NB4 (cell line): Measurements from ENCODE around the gene PTPN9.
"Not testable (repeated sequence)": the region's sequence is repeated elsewhere in the genome, so short reads cannot be mapped to it uniquely, and the experiment has no call there.

ENCODE experiments used
- CTCF ChIP-seq: IDR thresholded peaks from one replicate; pipeline ENCODE4 v1.5.1; 2012; ENCODE audit warnings: low read depth, low read length
- MYC ChIP-seq: IDR thresholded peaks from 2 replicates; pipeline ENCODE4 v1.6.1; 2011; ENCODE audit warnings: low read depth, low read length
- POLR2A ChIP-seq: IDR thresholded peaks from 2 replicates; pipeline ENCODE4 v1.6.1; 2011; ENCODE audit warnings: mild to moderate bottlenecking; ENCODE audit not compliant: insufficient read length; ENCODE audit errors: extremely low read depth
- TF ChIP-seq, protein P1 (sequence below): IDR thresholded peaks from 2 replicates; pipeline ENCODE4 v1.6.1; 2011; ENCODE audit warnings: low read depth, low read length

DNA sequence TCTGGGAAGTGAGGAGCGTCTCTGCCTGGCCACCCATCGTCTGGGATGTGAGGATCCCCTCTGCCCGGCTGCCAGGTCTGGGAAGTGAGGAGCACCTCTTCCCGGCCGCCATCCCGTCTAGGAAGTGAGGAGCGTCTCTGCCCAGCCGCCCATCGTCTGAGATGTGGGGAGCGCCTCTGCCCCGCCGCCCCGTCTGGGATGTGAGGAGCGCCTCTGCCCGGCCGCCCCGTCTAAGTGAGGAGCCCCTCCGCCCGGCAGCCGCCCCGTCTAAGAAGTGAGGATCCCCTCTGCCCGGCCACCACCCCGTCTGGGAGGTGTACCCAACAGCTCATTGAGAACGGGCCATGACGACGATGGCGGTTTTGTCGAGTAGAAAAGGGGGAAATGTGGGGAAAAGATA lies 20.2 kb downstream of the PTPN9 start:
- not testable (repeated sequence) for TF ChIP-seq CTCF, POLR2A, MYC
- TF ChIP-seq, protein P1, sequence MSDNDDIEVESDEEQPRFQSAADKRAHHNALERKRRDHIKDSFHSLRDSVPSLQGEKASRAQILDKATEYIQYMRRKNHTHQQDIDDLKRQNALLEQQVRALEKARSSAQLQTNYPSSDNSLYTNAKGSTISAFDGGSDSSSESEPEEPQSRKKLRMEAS: not testable (repeated sequence)
